ENCODE results near the gene GALNT9. TPM values are rescaled to one million over a fixed set of nuclear protein-coding genes. Genes with fewer than 3 reads are reported as not detected.

Gene GALNT9
- polyA plus RNA-seq, 1 of the 3 experiments (the other 2 are of a cell fraction): not detected

DNA sequence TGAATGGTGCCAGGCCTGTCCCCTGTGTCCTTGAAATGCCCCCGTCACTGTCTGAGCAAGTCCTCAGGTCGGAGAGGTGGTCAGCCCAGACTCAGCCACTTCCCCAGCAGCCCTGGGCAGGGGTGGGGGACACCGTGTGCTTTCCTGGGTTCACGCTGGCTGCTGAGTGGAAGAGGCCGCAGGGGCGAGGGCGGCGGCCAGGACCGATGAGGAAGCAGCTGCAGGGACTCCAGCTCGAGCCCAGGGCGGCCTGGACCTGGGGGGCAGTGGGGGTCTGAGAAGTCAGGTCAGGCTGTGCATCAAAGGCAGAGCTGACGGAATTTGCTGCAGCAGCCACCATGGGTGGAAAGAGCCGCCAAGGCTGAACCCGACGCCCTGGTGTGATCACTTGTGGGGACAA, 156.8 kb downstream of the GALNT9 start:
- no peak for DNase-seq
- H3K27ac ChIP-seq (ENCODE audit: low read depth in 2 of 2, low read length in 1 of 2): no peak overlapping the region
- no peaks in the 10 kb centered on the region for H3K36me3 ChIP-seq (replicated peaks in 1 of 2; ENCODE audit: control insufficient read depth in 1 of 2, insufficient read depth in 2 of 2, low read length in 1 of 2)

DNA sequence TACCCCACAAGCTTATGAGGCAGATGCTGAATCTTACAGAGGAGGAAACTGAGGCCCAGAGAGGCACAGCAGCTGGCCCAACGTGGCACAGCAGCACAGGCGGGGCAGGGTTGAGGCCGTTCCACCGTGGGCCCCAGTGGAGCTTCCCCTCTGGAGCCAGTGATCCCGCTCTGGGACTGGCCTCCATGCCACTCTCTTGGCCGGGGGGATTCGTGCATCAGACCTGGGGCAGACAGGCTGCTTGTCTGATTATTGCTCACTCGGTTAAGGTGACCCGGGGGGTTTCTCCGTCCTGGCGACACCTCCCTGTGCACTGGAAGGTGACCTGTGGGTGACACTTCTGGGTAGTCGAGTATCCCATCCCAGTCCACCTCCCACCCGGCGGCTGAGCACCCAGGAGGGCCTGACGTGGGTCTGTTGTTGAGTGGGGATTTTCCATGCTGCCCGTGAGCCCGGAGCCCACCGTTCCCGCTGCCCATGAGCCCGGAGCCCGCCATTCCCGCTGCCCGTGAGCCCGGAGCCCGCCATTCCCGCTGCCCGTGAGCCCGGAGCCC, 157.3 kb downstream of the GALNT9 start:
- H3K79me2 ChIP-seq (ENCODE audit: insufficient read depth): no peaks in the 10 kb centered on the region
- ChIA-PET POLR2A (no interaction called here), CTCF (interaction anchor here (0.9 to 2.0 kb wide), 5 partner anchors 11 to 243 kb away, joined by 3 to 5 read pairs (median 4); no protein-coding TSS in a partner anchor)
- H3K4me2 ChIP-seq: no peak overlapping the region
- WGBS (ENCODE audit: low lambda C conversion rate): 3% methylated on average over 8 of the region's 28 CpGs
- no peak overlapping the region for H3K27ac ChIP-seq (ENCODE audit: low read depth in 2 of 2, low read length in 1 of 2)
- peaks cover 95% of the 10 kb centered on the region for H3K27me3 ChIP-seq (ENCODE audit: insufficient read depth)
- DNase-seq: no peak
- no peaks in the 10 kb centered on the region for H3K9me3 ChIP-seq
- H3F3A ChIP-seq (replicated peaks; ENCODE audit: insufficient read depth): peaks cover 3% of the 10 kb centered on the region
- H3K4me1 ChIP-seq (ENCODE audit: control insufficient read depth in 1 of 2, insufficient read depth in 2 of 2, low read depth in 1 of 2, low read length in 1 of 2): peaks cover under 1 to 7% of the 10 kb centered on the region in 2 experiments; a peak in 2 of 4 replicates
- H3K36me3 ChIP-seq (replicated peaks in 1 of 2; ENCODE audit: control insufficient read depth in 1 of 2, insufficient read depth in 2 of 2, low read length in 1 of 2): no peaks in the 10 kb centered on the region
- H4K20me1 ChIP-seq (ENCODE audit: insufficient read depth): 0 out of 2 replicates have a peak, but pooled peaks cover 3% of the 10 kb centered on the region
- H3K4me3 ChIP-seq (ENCODE audit: low read depth in 2 of 2, low read length in 1 of 2): no peak overlapping the region
- no peak overlapping the region for H3K9ac ChIP-seq
- no peaks in the 10 kb centered on the region for H3K9me2 ChIP-seq
- TF ChIP-seq GABPA (IDR thresholded peaks at IDR 0.05; ENCODE audit: low read depth): no peak
- TF ChIP-seq RXRA (IDR thresholded peaks at IDR 0.05; ENCODE audit: borderline replicate concordance, low read depth): no peak
- TF ChIP-seq RFX5 (IDR thresholded peaks at IDR 0.05; ENCODE audit: low read length): no peak
- TF ChIP-seq TEAD4 (IDR thresholded peaks at IDR 0.05; ENCODE audit: borderline replicate concordance, insufficient read depth): no peak
- TF ChIP-seq, protein P1, sequence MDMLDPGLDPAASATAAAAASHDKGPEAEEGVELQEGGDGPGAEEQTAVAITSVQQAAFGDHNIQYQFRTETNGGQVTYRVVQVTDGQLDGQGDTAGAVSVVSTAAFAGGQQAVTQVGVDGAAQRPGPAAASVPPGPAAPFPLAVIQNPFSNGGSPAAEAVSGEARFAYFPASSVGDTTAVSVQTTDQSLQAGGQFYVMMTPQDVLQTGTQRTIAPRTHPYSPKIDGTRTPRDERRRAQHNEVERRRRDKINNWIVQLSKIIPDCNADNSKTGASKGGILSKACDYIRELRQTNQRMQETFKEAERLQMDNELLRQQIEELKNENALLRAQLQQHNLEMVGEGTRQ (IDR thresholded peaks at IDR 0.05; ENCODE audit: borderline replicate concordance, low read depth, low read length): no peak
- no peak for TF ChIP-seq SIN3A (IDR thresholded peaks at IDR 0.05; ENCODE audit: borderline replicate concordance, low read depth, low read length)
- TF ChIP-seq GATA2 (CRISPR knock-in tag; IDR thresholded peaks at IDR 0.05): no peak
- no peak for TF ChIP-seq NRF1 (IDR thresholded peaks at IDR 0.05; ENCODE audit: low read depth, low read length)
- H2AFZ ChIP-seq (ENCODE audit: low read depth): no peak overlapping the region

More for the DNA sequence above, 156.8 kb downstream of the GALNT9 start:
- WGBS (ENCODE audit: low lambda C conversion rate): 47% methylated on average over 11 of the region's 15 CpGs
- POLR2A ChIA-PET: no interaction called here
- H3K9me2 ChIP-seq: no peaks in the 10 kb centered on the region
- H3K9me3 ChIP-seq: no peaks in the 10 kb centered on the region
- H3K9ac ChIP-seq: no peak overlapping the region
- H3K4me2 ChIP-seq: no peak overlapping the region
- TF ChIP-seq ELF1 (IDR thresholded peaks at IDR 0.05) (no peak), NFIC (IDR thresholded peaks at IDR 0.05; ENCODE audit: borderline replicate concordance) (no peak), GATA2 (CRISPR knock-in tag; IDR thresholded peaks at IDR 0.05) (no peak), TCF12 (IDR thresholded peaks at IDR 0.05) (no peak), YY1 (IDR thresholded peaks at IDR 0.05; ENCODE audit: low read depth) (no peak), TEAD4 (IDR thresholded peaks at IDR 0.05; ENCODE audit: borderline replicate concordance, insufficient read depth) (no peak), POLR2AphosphoS5 (IDR thresholded peaks at IDR 0.05; ENCODE audit: low read depth, low read length) (no peak), MEF2A (IDR thresholded peaks at IDR 0.05; ENCODE audit: borderline replicate concordance, low read depth) (no peak), NRF1 (IDR thresholded peaks at IDR 0.05; ENCODE audit: low read depth, low read length) (no peak), FOXJ3 (CRISPR knock-in tag; IDR thresholded peaks at IDR 0.05) (no peak), JUND (IDR thresholded peaks at IDR 0.05) (no peak), FOXM1 (IDR thresholded peaks at IDR 0.05; ENCODE audit: low read depth) (no peak)
- TF ChIP-seq, protein P2, sequence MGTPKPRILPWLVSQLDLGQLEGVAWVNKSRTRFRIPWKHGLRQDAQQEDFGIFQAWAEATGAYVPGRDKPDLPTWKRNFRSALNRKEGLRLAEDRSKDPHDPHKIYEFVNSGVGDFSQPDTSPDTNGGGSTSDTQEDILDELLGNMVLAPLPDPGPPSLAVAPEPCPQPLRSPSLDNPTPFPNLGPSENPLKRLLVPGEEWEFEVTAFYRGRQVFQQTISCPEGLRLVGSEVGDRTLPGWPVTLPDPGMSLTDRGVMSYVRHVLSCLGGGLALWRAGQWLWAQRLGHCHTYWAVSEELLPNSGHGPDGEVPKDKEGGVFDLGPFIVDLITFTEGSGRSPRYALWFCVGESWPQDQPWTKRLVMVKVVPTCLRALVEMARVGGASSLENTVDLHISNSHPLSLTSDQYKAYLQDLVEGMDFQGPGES (IDR thresholded peaks at IDR 0.05; ENCODE audit: low read depth, low read length): no peak
- TF ChIP-seq, protein P3, sequence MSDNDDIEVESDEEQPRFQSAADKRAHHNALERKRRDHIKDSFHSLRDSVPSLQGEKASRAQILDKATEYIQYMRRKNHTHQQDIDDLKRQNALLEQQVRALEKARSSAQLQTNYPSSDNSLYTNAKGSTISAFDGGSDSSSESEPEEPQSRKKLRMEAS (IDR thresholded peaks at IDR 0.05; ENCODE audit: low read depth): no peak
- TF ChIP-seq, protein P1 (IDR thresholded peaks at IDR 0.05; ENCODE audit: borderline replicate concordance, low read depth, low read length): no peak
- peaks cover 2 to 7% of the 10 kb centered on the region in 2 experiments; a peak in 2 of 4 replicates for H3K4me1 ChIP-seq (ENCODE audit: control insufficient read depth in 1 of 2, insufficient read depth in 2 of 2, low read depth in 1 of 2, low read length in 1 of 2)
- H3K79me2 ChIP-seq (ENCODE audit: insufficient read depth): no peaks in the 10 kb centered on the region
- CTCF ChIA-PET: interaction anchor here (0.9 kb wide), 1 partner anchor 23 kb away, joined by 4 read pairs; no protein-coding TSS in a partner anchor
- H3F3A ChIP-seq (replicated peaks; ENCODE audit: insufficient read depth): peaks cover 3% of the 10 kb centered on the region
- H3K4me3 ChIP-seq (ENCODE audit: low read depth in 2 of 2, low read length in 1 of 2): no peak overlapping the region
- H4K20me1 ChIP-seq (ENCODE audit: insufficient read depth): 0 out of 2 replicates have a peak, but pooled peaks cover 3% of the 10 kb centered on the region
- H2AFZ ChIP-seq (ENCODE audit: low read depth): no peak overlapping the region
- peaks cover 94% of the 10 kb centered on the region for H3K27me3 ChIP-seq (ENCODE audit: insufficient read depth)

All from SK-N-SH (cell line).